SIG-M5 treated with dmso at 0.1 percent for 504 hours (cell line): ENCODE measurements around the gene AHNAK2.
"Not testable (repeated sequence)": the region's sequence is repeated elsewhere in the genome, so short reads cannot be mapped to it uniquely, and the experiment has no call there.

ENCODE experiments used
- DNase-seq: peaks from one replicate; lab custom pipeline; 2025; ENCODE audit not compliant: unreplicated experiment; lab: John Stamatoyannopoulos, UW

Gene AHNAK2

GRCh38 chr14:104954746-104955395 lies 23.3 kb downstream of the AHNAK2 start:
- no peak for DNase-seq

DNA sequence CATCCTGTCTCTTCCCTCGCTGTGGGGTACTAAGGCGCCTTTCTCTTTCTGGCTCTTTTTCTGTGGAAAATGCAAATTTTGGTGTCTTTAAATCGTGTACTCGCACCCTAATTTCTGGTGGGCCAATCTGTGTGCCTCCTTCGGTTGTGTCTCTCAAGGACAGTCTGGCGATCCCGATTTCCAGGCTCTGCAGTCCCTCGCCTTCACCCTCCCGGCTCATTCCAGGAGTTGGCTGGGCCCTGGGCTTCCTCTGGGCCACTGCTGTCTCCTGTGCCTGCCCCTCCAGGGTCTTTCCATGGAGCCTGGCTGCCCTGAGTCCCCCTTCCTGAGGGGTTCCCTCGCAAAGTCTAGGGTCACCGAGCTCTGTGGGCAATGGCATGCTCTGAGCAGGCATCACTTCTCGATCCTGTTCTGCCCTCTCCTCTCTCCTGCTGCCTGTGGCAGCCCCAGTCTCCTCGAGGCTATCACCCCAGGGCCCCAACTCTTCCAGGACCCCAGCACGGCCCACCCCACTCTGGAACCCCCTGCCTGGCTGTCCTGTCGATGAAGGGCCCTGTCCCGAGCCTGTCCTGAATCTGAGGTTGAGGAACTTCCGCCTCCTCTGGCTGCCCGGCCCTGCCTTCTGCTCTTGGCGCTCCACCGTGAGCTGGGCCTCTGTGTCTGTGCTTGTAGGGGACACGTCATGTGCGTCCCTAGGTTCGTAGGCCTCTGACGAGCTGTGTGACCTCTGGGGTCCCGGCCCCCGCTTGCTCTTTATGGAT lies 24.1 kb downstream of the AHNAK2 start:
- DNase-seq = no peak

GRCh38 chr14:104953097-104953496 lies 25.1 kb downstream of the AHNAK2 start:
- DNase-seq = no peak

- not testable (repeated sequence) for DNase-seq
These were observed 26.1 kb downstream of the AHNAK2 start for GRCh38 chr14:104951863-104952657.

GRCh38 chr14:104950701-104951100 lies 27.5 kb downstream of the AHNAK2 start:
- not testable (repeated sequence) for DNase-seq

DNA sequence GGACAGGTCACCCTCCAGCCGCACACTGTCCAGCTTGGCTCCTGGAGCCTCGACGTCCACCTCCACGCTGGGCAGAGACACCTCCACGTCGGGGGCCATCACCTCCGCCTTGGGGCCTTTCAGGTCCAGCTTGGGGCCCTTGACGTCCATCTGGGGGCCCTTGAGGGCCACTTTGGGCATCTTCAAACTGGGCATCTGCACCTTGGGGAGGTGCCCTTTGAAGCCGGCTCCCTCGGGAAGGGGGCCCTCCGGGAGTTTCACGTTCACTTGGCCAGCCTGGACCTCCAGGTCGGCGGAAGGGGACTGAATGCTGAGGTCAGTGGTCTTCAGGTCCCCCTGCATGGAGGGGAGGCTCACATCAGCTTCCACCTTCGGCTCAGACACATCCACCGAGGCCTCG lies 28.2 kb downstream of the AHNAK2 start:
- DNase-seq = no peak

GRCh38 chr14:104949406-104949955 lies 28.7 kb downstream of the AHNAK2 start:
- DNase-seq = not testable (repeated sequence)

DNA sequence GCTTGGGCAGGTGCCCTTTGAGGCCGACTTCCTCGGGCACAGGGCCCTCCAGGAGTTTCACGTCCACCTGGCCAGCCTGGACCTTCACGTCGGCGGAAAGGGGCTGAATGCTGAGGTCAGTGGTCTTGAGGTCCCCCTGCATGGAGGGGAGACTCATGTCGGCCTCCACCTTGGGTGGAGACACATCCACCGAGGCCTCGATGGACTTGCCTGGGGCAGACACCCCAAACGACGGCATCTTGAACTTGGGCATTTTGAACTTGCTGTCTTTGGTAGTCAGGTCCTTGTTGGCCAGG lies 29.5 kb downstream of the AHNAK2 start:
- DNase-seq = no peak

DNA sequence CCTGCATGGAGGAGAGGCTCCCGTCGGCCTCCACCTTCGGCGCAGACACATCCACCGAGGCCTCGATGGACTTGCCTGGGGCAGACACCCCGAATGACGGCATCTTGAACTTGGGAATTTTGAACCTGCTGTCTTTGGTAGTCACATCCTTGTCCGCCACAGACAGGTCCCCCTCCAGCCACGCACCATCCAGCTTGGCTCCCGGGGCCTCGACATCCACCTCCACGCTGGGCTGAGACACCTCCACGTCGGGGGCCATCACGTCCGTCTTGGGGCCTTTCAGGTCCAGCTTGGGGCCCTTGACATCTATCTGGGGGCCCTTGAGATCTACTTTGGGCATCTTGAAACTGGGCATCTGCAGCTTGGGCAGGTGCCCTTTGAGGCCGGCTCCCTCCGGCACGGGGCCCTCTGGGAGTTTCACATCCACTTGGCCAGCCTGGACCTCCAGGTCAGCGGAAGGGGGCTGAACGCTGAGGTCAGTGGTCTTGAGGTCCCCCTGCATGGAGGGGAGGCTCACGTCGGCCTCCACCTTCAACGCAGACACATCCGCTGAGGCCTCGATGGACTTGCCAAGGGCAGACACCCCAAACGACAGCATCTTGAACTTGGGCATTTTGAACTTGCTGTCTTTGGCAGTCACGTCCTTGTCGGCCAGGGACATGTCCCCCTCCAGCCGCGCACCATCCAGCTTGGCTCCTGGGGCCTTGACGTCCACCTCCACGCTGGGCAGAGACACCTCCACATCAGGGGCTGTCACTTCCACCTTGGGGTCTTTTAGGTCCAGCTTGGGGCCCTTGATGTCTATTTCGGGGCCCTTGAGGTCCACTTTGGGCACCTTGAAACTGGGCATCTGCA lies 30.1 kb downstream of the AHNAK2 start:
- not testable (repeated sequence) for DNase-seq

- DNase-seq = not testable (repeated sequence)
These were observed 31.0 kb downstream of the AHNAK2 start for GRCh38 chr14:104947201-104947600.

- not testable (repeated sequence) for DNase-seq
These were observed 31.9 kb downstream of the AHNAK2 start for GRCh38 chr14:104945986-104946965.

- DNase-seq = not testable (repeated sequence)
These were observed 32.9 kb downstream of the AHNAK2 start for GRCh38 chr14:104945266-104945665.

- DNase-seq = not testable (repeated sequence)
These were observed 33.6 kb downstream of the AHNAK2 start for GRCh38 chr14:104944436-104945205.

DNA sequence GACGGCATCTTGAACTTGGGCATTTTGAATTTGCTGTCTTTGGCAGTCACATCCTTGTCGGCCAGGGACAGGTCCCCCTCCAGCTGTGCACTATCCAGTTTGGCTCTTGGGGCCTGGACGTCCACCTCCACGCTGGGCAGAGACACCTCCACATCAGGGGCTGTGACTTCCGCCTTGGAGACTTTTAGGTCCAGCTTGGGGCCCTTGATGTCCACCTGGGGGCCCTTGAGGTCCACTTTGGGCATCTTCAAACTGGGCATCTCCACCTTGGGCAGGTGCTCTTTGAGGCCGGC lies 34.2 kb downstream of the AHNAK2 start:
- DNase-seq = not testable (repeated sequence)

- not testable (repeated sequence) for DNase-seq
These were observed 34.8 kb downstream of the AHNAK2 start for GRCh38 chr14:104943216-104944015.

GRCh38 chr14:104942586-104942985 lies 35.6 kb downstream of the AHNAK2 start:
- DNase-seq = no peak

DNA sequence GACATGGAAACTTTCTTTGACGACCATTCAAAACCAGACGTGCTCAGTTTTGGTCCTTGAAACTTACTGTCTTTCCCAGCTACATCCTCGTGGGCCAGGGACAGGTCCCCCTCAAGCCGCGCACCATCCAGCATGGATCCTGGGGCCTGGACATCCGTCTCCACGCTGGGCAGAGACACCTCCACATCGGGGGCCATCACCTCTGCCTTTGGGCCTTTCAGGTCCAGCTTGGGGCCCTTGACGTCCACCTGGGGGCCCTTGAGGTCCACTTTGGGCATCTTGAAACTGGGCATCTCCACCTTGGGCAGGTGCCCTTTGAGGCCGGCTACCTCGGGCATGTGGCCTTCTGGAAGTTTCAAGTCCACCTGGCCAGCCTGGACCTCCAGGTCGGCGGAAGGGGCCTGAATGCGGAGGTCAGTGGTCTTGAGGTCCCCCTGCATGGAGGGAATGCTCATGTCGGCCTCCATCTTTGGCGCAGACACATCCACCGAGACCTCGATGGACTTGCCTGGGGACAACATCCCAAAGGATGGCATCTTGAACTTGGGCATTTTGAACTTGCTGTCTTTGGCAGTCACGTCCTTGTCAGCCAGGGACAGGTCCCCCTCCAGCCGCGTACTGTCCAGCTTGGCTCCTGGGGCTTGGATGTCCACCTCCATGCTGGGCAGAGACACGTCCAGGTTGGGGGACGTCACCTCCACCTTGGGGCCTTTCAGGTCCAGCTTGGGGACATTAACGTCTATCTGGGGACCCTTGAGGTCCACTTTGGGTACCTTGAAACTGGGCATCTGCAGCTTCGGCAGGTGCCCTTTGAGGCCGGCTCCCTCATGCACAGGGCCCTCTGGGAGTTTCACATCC lies 36.4 kb downstream of the AHNAK2 start:
- no peak for DNase-seq
